ENCODE data around the gene MYOCOS. TPM values are rescaled to one million over a fixed set of nuclear protein-coding genes. Genes with fewer than 3 reads are reported as not detected.
"Not testable (repeated sequence)": the region's sequence is repeated elsewhere in the genome, so short reads cannot be mapped to it uniquely, and the experiment has no call there.

MYOCOS gene
- total RNA-seq, 4 donors from 2014 or later: 0.83 TPM; not detected in 3

DNA sequence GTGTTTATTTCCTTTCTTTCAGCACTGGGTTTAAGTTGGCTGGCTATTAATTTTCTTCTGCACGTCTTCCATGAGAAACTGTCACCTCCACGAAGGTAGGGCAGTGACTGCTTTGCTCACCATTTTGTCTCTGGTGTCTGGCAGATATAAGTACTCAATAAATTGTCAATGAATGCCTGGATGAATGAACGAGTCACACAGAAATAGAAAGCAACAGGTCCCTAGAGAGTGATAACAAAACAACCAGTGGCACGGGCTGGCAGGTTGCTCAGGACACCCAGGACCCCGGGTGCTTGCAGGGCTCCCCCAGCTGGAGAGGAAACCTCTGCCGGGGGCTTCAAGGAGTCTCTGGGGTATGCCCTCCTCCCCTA, 33.7 kb downstream of the MYOCOS start:
- TF ChIP-seq POLR2A (IDR thresholded peaks at IDR 0.05) (no peak), CTCF (IDR thresholded peaks at IDR 0.05) (no peak)
- H3K4me3 ChIP-seq: no peak overlapping the region
- H3K27ac ChIP-seq: peak overlapping the region; percentile 87 to 93
- H3K4me1 ChIP-seq: peaks cover 0 to 9% of the 10 kb centered on the region in 2 donors
- intact Hi-C loops (cut with DNase I; ENCODE audit: low total_unique reads): no loop called here
- H3K27me3 ChIP-seq: no peaks in the 10 kb centered on the region
- no peaks in the 10 kb centered on the region for H3K9me3 ChIP-seq
- no peak for DNase-seq
- no peaks in the 10 kb centered on the region for H3K36me3 ChIP-seq

GRCh38 chr1:171656206-171656605, 34.2 kb downstream of the MYOCOS start:
- intact Hi-C loops (cut with DNase I; ENCODE audit: low total_unique reads); DNase-seq; H3K4me3 ChIP-seq; H3K9me3 ChIP-seq; H3K27me3 ChIP-seq; H3K4me1 ChIP-seq; H3K36me3 ChIP-seq: not testable (repeated sequence)
- H3K27ac ChIP-seq: peak overlapping the region; percentile 87 to 93

GRCh38 chr1:171661076-171661650, 39.1 kb downstream of the MYOCOS start:
- DNase-seq: no peak
- no peak overlapping the region for H3K27ac ChIP-seq
- TF ChIP-seq CTCF (IDR thresholded peaks at IDR 0.05) (no peak), POLR2A (IDR thresholded peaks at IDR 0.05) (no peak)
- intact Hi-C loops (cut with DNase I; ENCODE audit: low total_unique reads): no loop called here
- no peaks in the 10 kb centered on the region for H3K27me3 ChIP-seq
- H3K9me3 ChIP-seq: no peaks in the 10 kb centered on the region
- no peak overlapping the region for H3K4me3 ChIP-seq
- peaks cover 0 to 7% of the 10 kb centered on the region in 2 donors for H3K4me1 ChIP-seq
- no peaks in the 10 kb centered on the region for H3K36me3 ChIP-seq

DNA sequence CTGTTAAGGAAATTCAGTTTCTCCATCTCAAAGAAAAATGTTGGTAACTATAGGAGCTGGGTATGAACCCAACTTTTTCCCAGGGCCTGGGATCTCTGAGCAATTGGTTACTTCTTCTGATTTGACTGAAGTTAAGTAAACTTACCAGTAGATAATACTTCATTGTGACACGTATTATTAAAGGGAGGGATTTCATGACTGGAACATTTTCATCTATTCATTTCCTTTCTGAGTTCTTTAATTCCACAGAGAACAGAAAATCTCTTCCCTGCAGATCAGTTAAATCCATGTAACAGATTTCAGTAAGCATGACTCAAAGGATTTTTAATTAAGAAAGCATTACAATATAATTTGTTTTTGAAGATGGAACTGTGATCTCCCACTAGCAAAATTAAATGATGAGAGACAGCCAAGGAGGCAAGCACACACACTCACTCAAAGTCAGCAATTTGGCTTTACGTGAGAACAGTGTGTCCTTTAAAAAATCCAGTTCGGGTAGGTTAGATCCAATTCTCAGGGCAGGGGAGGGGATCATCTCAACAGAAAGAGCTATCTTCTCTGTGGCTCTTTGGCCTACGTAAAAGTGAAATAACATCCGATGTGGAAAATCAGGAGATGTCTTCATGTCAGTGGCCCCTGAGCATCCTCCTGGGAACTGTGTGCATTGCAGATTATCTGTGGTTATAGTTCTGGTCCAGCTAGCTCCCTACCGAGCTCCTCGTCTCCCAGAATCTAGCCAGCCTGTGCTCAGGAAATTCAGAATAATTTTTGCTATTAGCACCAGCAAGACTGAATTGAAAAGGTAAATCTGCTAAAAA, 41.2 kb downstream of the MYOCOS start:
- Histone ChIP-seq H3K27me3 (no peaks in the 10 kb centered on the region), H3K4me1 (peaks cover 0 to 7% of the 10 kb centered on the region in 2 donors), H3K36me3 (no peaks in the 10 kb centered on the region), H3K4me3 (no peak overlapping the region), H3K27ac (peak overlapping the region; percentile 59 to 65), H3K9me3 (no peaks in the 10 kb centered on the region)
- peak in 1 of 2 donors; percentile 27 for DNase-seq
- intact Hi-C loops (cut with DNase I; ENCODE audit: low total_unique reads): no loop called here
- TF ChIP-seq CTCF (IDR thresholded peaks at IDR 0.05): no peak

- Histone ChIP-seq H3K4me1 (peaks cover 0 to 7% of the 10 kb centered on the region in 2 donors), H3K36me3 (no peaks in the 10 kb centered on the region), H3K27ac (peak overlapping the region; percentile 59 to 65), H3K9me3 (no peaks in the 10 kb centered on the region), H3K27me3 (no peaks in the 10 kb centered on the region), H3K4me3 (no peak overlapping the region)
- intact Hi-C loops (cut with DNase I; ENCODE audit: low total_unique reads): no loop called here
- no peak for DNase-seq
- TF ChIP-seq CTCF (IDR thresholded peaks at IDR 0.05): no peak
- TF ChIP-seq POLR2A (IDR thresholded peaks at IDR 0.05): no peak
These were observed 42.0 kb downstream of the MYOCOS start for GRCh38 chr1:171663854-171664575.
